ENCODE measurements around the gene IER5.
"Not testable (repeated sequence)": the region's sequence is repeated elsewhere in the genome, so short reads cannot be mapped to it uniquely, and the experiment has no call there.

The IER5 gene

DNA sequence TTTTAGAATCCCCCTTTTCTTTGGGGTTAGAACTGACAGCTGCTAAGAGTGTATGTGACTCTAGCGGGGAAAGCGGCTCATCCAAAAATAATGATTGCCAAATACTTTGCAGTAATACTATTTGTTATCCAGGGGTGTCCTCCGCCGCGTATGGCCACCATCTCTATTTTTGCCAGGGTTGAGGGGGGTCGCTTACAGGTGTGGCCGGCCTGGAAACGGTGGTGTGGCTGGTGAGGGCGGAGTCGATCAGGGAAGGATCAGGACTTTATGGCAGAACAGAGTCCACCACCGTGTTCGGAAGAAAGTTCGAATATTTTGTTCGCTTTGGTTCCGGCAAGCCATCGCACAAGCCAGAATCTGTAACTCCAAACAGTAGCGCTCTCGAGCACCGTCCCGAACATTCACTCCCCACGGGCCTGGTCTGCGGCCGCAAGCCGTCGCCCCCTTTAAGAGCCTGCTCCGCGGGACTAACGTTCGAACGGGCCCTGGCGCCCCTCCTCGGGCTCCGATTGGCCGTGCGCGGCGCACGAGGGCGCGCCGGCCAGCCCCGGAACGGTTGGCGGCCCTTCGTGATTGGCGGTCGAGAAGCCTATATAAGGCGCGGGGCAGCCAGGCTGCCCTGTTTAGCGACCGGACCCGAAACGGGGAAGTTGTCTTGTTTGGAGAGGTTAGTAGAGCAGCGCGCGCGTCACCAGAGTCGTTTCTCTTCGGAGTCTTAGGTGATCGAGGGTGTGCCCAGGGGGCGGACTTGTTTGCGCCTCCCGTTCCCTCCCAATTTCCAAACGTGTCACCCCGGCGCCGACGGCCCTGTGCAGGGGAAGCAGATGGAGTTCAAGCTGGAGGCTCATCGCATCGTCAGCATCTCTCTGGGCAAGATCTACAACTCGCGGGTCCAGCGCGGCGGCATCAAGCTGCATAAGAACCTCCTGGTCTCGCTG is at the start of gene IER5:
Gene IER5, plus strand, starts transcription at position 622 of the 938 bp plus-strand sequence. Its CDS starts 203 bp downstream, at position 825.
- peak; percentile 88 to 94 (median 93) for DNase-seq (ENCODE audit: low read depth in 4 of 4, low spot score in 1 of 4)

DNA sequence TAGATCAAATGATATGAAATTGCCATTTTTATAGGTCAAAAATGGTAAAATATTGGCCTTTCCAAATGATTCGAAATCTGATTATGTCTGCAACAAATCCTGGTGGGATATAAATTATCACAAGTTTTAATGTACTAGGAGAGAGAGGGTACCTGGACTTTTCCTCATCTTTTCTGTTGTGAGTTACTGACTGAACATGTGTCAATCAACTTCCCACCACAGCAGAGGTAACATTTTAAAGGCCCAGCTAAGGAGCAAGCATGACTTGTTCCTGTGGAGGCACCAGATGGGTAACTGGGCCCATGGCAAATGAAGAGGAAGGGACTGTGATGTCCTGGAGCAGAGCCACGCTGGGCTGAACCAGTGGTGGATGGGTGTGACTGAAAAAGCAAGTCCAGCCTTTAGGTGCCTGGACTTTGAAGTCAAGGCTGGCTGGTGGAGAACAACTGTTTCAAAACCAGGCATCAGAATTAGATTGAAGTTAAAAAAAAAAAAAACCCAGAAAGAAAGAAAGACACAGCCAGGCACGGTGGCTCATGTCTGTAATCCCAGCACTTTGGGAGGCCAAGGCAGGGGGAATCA is 48.1 kb upstream of the IER5 start:
- no peak for DNase-seq (ENCODE audit: low read depth in 4 of 4, low spot score in 1 of 4)

- DNase-seq (ENCODE audit: low read depth in 4 of 4, low spot score in 1 of 4) = no peak
Observed at GRCh38 chr1:181043025-181043888, 45.2 kb upstream of the IER5 start.

DNA sequence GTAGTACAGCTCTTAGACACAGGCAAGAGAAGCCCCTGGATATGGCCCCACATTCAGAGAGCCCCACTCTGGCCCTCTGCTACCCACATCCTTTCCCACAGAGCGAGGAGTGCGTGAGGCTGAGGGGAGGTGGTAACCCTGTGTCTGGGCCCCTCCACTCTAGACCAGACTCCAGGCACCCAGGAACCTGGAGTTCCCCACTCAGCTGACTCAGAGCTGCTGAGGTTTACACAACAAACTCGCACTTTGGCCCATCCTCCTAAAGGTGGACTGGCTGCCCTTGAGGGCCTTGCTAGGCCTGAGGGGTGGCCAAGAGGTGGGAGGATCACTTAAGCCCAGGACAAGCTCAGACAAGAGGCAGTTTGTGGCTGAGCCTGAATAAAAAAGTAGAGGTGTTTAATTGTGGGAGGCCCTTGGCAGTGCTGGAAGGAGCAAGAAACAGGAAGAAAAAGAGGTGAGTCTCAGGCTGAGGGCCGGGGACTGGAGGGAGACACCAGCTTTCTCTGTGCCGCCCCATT is 44.0 kb upstream of the IER5 start:
- DNase-seq (ENCODE audit: low read depth in 4 of 4, low spot score in 1 of 4) = peak in 1 of 4 experiments; percentile 22

- not testable (repeated sequence) for DNase-seq (ENCODE audit: low read depth in 4 of 4, low spot score in 1 of 4)
Observed at GRCh38 chr1:181045946-181046345, 42.6 kb upstream of the IER5 start.

- DNase-seq (ENCODE audit: low read depth in 4 of 4, low spot score in 1 of 4) = no peak
Observed at GRCh38 chr1:181049378-181049777, 39.1 kb upstream of the IER5 start.

- DNase-seq (ENCODE audit: low read depth in 4 of 4, low spot score in 1 of 4) = no peak
Observed at GRCh38 chr1:181050922-181051321, 37.6 kb upstream of the IER5 start.

GRCh38 chr1:181056560-181056959 is 31.9 kb upstream of the IER5 start:
- DNase-seq (ENCODE audit: low read depth in 4 of 4, low spot score in 1 of 4) = no peak

DNA sequence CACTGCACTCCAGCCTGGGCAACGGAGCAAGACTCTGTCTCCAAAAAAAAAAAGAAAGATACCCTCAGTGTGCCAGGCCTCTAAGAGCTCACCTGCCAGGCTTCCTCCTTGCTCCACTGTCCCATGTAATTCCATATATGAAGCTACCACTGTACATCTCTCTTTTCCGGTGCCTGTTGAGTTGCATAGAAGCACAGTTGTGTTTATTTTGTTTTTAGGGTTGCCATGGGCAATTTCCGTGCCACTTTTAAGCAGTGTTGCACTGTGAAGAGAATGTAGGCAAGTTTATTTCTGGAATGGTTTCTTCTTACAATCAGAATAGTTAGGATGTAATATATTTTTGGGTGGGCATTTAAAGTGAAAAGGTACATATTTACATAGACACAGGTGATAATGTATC is 31.4 kb upstream of the IER5 start:
- no peak for DNase-seq (ENCODE audit: low read depth in 4 of 4, low spot score in 1 of 4)

- DNase-seq (ENCODE audit: low read depth in 4 of 4, low spot score in 1 of 4) = no peak
Observed at GRCh38 chr1:181059435-181059834, 29.1 kb upstream of the IER5 start.

DNA sequence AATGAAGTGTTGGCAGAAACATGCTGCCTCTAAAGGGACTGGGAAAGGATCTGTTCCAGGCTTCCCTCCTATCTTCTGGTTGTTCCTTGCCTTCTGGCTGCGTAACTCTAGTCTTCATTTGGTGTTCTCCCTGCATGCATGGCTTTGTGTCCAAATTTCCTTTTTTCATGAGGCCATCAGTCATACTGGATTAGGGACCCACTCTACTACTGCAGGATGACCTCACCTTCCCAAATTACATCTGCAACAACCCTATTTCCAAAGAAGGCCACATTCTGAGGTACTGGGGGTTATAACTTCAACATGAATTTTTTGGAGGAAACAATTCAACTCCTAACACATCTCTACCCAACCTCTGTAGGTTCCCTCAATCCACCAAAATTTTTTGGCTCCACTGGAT is 28.4 kb upstream of the IER5 start:
- DNase-seq (ENCODE audit: low read depth in 4 of 4, low spot score in 1 of 4) = no peak

GRCh38 chr1:181060947-181061346 is 27.6 kb upstream of the IER5 start:
- DNase-seq (ENCODE audit: low read depth in 4 of 4, low spot score in 1 of 4) = not testable (repeated sequence)

GRCh38 chr1:181061487-181061886 is 27.0 kb upstream of the IER5 start:
- DNase-seq (ENCODE audit: low read depth in 4 of 4, low spot score in 1 of 4) = no peak

- DNase-seq (ENCODE audit: low read depth in 4 of 4, low spot score in 1 of 4) = no peak
Observed at GRCh38 chr1:181061891-181062835, 26.3 kb upstream of the IER5 start.

- no peak for DNase-seq (ENCODE audit: low read depth in 4 of 4, low spot score in 1 of 4)
Observed at GRCh38 chr1:181062836-181063428, 25.6 kb upstream of the IER5 start.

DNA sequence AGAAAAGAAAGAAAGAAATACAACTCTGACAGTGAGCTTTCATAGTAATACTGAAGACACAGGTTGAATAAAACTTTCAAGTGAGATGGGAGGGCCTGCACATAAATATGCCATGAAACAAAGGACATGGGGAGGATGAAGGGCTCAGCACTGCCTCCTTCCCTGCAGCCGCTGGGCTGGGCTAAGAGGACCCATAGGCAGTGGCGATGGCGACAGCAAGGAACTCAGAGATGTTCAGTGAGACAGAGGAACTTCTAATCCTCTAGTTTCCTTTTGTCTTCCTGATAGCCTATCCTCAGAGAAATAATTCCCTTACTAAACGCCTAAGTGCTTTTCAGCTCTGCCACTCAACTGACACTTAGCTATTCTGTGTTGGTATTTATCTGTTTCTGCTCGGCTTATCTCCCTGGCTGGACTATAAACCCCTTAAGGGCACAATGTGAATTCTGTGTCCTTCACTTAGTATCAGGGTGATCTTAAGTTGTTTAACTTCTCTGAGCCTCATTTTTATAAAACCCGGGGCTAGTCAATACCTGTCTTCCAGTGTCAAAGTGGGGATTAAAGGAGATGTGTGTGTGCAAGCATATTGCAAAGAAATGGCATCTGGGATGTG is 24.4 kb upstream of the IER5 start:
- no peak for DNase-seq (ENCODE audit: low read depth in 4 of 4, low spot score in 1 of 4)

DNA sequence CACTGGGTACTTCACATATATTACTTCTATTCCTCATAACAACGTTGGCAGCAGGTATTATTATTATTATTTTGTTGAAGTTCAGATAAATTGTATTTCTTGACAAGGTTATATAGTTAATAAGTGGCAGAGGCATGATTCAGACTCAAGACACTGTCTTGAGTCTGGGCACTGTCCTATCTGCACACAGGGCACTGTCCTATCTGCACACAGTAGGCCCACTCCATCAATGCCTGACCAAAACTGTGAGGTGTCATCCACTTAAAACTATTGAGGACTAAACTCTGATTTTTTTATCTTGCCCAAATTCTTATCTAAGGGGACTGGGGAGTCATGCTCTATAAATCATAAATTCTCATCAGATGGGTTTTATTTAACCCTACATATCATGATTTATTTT is 23.8 kb upstream of the IER5 start:
- DNase-seq (ENCODE audit: low read depth in 4 of 4, low spot score in 1 of 4) = no peak

GRCh38 chr1:181073638-181074037 is 14.9 kb upstream of the IER5 start:
- DNase-seq (ENCODE audit: low read depth in 4 of 4, low spot score in 1 of 4) = no peak

DNA sequence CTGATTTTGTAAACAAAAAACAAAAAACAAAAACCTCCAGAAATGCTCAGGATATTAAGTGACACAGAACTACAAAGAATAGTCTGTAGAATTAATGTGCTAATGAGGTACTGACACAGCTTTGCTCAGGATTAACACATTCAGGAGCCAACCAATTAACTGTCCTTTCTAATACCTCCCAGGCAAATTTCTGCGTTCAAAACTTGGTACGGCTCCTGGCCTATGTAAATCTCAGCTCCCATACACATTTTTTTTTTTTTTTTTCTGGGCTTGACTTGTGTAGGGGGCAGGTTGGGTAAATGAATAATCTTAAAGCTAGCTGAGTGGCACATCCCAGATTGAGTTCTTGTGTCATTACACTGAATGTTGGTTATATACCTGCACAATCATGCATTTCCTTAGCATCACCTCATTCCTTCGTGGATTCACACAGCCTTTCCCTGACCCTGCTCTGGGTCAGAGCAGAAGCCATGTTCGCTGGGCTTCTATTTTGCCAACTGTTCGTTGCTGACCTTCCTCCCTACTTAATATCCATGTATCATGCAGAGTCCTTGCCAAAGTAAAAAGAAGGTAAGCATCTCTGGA is 12.6 kb upstream of the IER5 start:
- DNase-seq (ENCODE audit: low read depth in 4 of 4, low spot score in 1 of 4) = no peak

Measured in stimulated activated CD4-positive, alpha-beta T cell treated with anti-CD3 and anti-CD28 coated beads, Interleukin-1b, Interleukin-23, amount 100 ng/mL, for 24 hours (primary cell).